Measurements from ENCODE around the gene TLE5.
"Not testable (repeated sequence)": the region's sequence is repeated elsewhere in the genome, so short reads cannot be mapped to it uniquely, and the experiment has no call there.

The TLE5 gene

DNA sequence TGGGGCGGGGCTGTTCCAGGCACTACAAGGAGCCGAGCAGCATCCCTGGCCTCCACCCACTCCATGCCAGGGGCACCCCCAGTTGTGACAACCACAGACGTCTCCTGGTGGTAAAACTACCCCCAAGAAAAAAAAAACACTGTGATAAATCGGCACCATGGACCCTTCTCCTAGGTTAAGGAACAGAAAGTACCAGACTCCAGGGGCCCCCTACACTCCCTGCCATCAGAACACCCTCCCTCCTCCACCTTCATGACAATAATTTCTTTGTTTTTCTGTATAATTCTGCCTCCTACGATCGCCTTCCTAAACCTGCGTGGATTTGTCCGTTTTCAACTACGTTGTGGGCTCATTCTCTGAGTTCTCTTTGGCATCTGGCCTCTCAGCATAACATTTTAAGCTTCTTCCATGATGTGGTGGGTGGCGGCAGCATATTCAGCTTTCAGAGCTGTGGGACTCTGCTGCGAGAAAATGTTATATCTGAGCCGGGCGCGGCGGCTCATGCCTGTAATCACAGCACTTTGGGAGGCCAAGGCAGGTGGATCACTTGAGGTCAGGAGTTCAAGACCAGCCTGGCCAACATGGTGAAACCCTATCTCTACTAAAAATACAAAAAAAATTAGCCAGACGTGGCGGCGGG, 41.9 kb downstream of the TLE5 start:
- DNase-seq = no peak

- no peak for DNase-seq
These were observed 43.0 kb downstream of the TLE5 start for GRCh38 chr19:3019211-3019854.

GRCh38 chr19:3017923-3018322, 44.4 kb downstream of the TLE5 start:
- DNase-seq = no peak

DNA sequence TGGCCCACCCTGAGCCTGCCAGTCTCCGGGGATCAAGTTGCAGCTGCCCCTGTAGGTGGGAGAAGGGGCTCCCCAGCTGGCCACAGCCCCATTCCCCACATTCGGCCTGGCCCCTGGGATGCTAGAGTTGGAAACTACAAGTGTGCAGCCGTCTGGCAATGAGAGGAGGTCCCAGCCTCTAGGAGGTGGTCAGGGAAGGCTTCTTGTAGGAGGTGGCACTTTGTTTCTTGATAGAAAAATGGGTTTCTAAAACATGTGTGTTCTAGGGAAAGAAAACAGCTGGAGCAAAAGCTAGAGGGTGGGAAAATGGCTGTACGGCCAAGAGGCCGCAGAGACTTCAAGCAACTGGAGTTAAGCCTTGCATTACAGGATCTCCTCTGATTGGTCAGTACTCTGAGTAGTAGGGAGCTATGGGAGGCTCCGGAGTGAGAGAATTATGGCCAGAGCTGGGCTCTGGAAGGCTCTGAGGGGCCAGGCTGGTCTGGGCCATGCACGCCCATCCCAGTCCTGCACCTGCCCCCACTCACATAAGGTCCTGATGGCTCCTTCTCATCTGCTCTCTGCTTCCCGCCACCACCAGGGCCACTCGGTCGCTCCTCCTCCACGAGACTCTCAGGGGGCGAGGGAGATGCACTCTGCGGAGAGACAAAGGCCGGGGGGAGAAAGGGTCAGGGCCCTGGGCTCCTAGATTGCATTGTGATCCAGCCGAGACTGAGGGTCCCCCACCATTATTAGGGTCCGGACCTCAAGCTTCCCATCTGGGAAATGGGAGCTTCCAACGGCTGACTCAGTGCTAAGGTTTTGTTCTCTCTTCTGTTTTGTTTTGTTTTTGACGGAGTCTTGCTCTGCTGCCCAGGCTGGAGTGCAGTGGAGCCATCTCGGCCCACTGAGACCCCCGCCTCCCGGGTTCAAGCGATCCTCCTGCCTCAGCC, 46.9 kb downstream of the TLE5 start:
- DNase-seq = no peak

DNA sequence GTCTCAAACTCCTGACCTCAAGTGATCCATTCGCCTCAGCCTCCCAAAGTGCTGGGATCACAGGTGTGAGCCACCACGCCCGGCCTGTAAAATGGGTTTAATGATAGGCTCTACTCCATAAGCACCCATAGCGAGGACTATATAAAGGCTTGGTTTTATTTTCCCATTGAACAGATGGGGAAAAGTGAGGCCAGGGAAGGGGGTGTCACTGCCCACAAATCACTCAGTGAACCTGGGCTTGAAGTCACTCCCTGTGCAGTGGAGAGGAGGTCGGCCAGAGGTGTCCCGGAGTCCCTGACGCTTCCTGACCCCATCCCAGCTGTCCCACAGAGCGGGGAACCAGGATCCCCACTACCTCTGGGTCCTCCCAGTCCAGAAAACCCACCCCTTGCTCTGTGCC, 48.2 kb downstream of the TLE5 start:
- no peak for DNase-seq

DNA sequence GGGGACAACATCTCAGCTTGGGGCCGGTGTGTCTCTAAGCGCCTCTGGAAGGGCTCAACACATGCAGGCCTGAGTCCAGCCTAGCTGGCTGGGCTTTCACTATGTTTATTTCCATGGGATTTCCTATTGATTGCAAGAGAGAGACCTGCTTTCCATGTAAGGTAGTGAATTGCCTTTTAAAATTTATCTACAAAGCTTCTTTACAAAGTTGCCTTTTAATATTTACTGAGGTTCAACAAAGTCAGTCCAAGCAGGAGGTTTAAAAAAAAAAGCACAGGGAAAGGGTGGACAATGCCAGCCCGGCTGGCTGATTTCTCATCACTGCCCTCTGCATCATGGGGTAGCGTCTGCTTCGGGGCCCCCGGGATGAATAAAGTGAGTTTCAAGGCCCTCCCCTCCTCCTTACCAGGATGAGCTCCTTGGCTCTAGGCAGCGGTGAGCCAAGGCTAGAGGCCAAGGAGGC, 49.0 kb downstream of the TLE5 start:
- no peak for DNase-seq

DNA sequence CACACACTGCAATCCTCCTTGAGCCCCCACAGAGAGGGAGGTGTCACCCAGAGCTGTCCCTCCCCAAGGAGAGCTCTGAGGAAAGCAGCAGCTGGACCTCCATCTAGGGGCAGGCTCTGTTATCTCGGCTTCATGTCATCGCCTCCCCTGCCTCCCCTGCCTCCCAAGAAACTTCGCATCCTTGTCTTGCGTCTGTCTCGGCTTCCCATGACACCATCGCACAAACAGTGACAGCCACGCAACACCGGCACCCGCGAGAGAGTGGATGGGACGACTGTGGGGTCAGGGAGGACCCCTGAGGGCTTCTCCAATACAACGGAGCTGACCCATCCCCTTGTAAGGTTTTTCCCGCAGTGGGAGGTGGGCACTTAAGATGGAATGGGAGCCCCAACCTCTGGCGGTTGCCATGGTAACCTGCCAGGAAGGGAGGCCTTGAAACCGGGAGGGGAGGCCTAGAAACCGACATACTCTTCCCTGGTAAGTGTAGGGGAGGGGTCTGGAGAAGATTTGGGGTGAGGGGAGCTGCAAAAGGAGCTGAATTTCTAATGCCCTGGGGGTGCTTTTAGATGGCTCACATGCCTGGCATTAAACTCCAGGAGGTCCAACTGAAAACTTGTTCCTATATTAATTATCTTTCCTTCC, 49.6 kb downstream of the TLE5 start:
- no peak for DNase-seq

GRCh38 chr19:3012059-3012458, 50.2 kb downstream of the TLE5 start:
- DNase-seq = not testable (repeated sequence)

GRCh38 chr19:3010871-3011270, 51.4 kb downstream of the TLE5 start:
- DNase-seq = no peak

GRCh38 chr19:3008994-3009393, 53.3 kb downstream of the TLE5 start:
- no peak for DNase-seq

- no peak for DNase-seq
These were observed 54.3 kb downstream of the TLE5 start for GRCh38 chr19:3007975-3008374.

DNA sequence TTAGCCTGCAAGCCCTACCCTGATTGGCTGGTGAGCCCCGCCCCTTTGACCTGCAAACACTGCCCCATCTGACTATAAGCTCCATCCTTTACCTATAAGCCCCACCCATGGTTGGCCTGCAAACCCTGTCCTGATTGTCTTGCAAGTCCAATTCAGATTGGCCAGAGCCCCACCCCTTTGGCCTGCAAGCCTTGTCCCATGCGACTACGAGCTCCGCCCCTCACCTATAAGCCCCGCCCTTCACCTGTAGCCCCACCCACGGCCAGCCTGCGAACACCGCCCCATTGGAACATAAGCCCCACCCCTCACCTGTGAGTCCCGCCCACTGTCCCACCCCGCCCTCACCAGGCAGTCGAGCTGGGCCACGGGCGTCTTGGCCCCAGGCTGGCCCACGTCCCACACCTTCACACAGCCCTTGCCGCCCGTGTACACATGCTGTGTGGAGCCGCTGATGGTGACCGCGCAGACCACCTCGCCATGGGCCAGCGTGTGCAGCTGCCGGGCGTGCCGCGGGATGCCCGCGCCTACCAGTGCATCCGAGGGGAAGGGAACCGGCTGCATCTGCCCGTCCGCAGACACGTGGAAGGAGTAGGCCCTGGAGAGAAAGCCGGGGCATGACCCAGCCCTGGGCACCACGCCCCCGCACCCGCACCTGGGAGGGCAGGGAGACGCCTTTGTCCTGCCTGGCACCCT, 56.1 kb downstream of the TLE5 start:
- DNase-seq = no peak

DNA sequence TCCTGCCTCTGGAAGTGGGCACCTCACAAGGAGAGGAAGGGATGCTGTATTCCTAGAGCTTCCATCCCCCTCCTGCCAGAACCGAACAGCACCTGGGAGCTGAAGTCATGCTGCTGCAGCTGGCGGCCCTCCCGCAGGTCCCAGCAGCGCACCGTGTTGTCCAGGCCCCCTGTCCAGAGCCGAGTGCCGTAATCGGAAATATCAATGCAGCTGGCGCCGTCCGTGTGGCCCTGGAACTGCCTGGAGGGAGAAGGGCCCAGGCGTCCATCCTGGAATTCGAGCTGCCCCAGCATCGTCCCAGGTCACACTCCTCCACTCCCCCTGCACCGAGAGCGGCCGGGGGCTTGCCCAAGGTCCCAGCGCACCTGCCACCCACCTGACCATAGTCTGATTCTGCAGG, 57.0 kb downstream of the TLE5 start:
- DNase-seq = no peak

- no peak for DNase-seq
These were observed 57.8 kb downstream of the TLE5 start for GRCh38 chr19:3004522-3004921.

DNA sequence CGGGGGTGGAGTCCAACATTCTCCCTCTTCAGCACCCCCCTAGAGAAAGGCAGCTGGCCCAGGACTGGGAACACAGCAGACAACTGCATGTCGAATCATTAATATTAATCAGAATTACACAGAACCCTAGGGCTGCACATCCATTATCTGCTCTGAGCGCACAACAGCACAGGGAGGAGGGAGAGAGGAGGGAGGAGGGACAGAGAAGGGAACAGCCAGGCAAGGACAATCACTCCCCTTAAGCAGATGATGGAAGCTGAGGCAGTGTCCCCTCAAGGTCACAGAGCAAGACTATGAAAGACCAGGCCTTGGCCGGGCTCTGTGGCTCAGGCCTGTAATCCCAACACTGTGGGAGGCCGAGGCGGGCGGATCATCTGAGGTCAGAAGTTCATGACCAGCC, 59.2 kb downstream of the TLE5 start:
- no peak for DNase-seq

Measured in central memory CD4-positive, alpha-beta T cell (primary cell).